Stimulated activated naive CD8-positive, alpha-beta T cell treated with anti-CD3 and anti-CD28 coated beads, Interleukin-15, amount 100 ng/mL, for 72 hours (primary cell): ENCODE results near the gene L3HYPDH.
A peak's percentile ranks its signal among the peaks of the same experiment; 100 is the strongest.
"Not testable (repeated sequence)": the region's sequence is repeated elsewhere in the genome, so short reads cannot be mapped to it uniquely, and the experiment has no call there.

ENCODE experiments used
- ATAC-seq: fragments of 150-1000 bp; cut with Tn5 transposase; 2 replicates; pipeline ENCODE4 v1.10.0; 2021; ENCODE audit warnings: mild to moderate bottlenecking, moderate library complexity
- DNase-seq, 2 donors: peaks; one replicate each; pipeline ENCODE4 v3.0.0; 2021 to 2022
- H3K27ac Mint-ChIP-seq, 2 donors: one replicate each; pipeline ENCODE4 v1.8.0; 2022; ENCODE audit warnings: mild to moderate bottlenecking in 2 of 2, mixed read lengths in 2 of 2, moderate library complexity in 2 of 2
- H3K27me3 Mint-ChIP-seq: one replicate; pipeline ENCODE4 v1.8.0; 2022; ENCODE audit warnings: mixed read lengths
- H3K4me1 Mint-ChIP-seq: one replicate; pipeline ENCODE4 v1.8.0; 2022; ENCODE audit warnings: mild to moderate bottlenecking, mixed read lengths
- H3K4me3 Mint-ChIP-seq, 2 donors: one replicate each; pipeline ENCODE4 v1.8.0; 2022; ENCODE audit warnings: mild to moderate bottlenecking in 2 of 2, mixed read lengths in 2 of 2, moderate library complexity in 1 of 2
- H3K9me3 Mint-ChIP-seq, 2 donors: one replicate each; pipeline ENCODE4 v1.8.0; 2022; ENCODE audit warnings: mixed read lengths in 2 of 2

Gene L3HYPDH

DNA sequence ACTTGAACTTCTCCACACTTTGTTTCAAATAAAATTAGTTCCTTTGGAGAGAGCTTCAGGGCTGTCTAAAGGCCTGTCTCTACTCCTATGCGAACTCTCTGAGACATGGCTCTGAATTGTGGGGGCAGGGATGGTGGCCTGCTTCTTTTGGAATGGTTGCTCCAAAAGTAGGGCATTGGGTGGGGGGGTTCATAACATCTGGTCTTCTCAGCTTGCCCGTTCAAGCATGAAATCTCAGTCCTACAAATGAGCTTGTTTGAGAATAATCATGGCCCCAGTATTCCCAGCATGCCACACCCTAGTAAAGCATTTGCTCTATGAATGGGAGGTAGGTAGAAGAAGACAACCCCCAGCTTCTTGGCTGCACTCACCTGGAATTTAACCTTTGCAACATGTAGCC is 25.7 kb downstream of the L3HYPDH start:
- Mint-ChIP-seq H3K27ac (peak overlapping the region in 1 of 2 donors; percentile 54), H3K4me1 (no peaks in the 10 kb centered on the region), H3K27me3 (peaks cover 9% of the 10 kb centered on the region), H3K4me3 (no peak overlapping the region), H3K9me3 (no peaks in the 10 kb centered on the region)
- DNase-seq (no peak), ATAC-seq (no peak)

GRCh38 chr14:59455411-59455810 is 28.8 kb downstream of the L3HYPDH start:
- Mint-ChIP-seq H3K9me3 (no peaks in the 10 kb centered on the region), H3K27me3 (no peaks in the 10 kb centered on the region), H3K27ac (no peak overlapping the region), H3K4me3 (no peak overlapping the region), H3K4me1 (no peaks in the 10 kb centered on the region)
- DNase-seq (no peak), ATAC-seq (no peak)

GRCh38 chr14:59454139-59454538 is 30.1 kb downstream of the L3HYPDH start:
- Mint-ChIP-seq H3K27me3 (no peaks in the 10 kb centered on the region), H3K4me1 (no peaks in the 10 kb centered on the region), H3K4me3 (no peak overlapping the region), H3K9me3 (no peaks in the 10 kb centered on the region), H3K27ac (no peak overlapping the region)
- no peak for ATAC-seq
- DNase-seq = no peak

GRCh38 chr14:59451849-59452248 is 32.4 kb downstream of the L3HYPDH start:
- Mint-ChIP-seq H3K9me3 (no peaks in the 10 kb centered on the region), H3K27me3 (no peaks in the 10 kb centered on the region), H3K4me3 (no peak overlapping the region), H3K4me1 (no peaks in the 10 kb centered on the region), H3K27ac (no peak overlapping the region)
- DNase-seq = no peak
- ATAC-seq = no peak

GRCh38 chr14:59450716-59451115 is 33.5 kb downstream of the L3HYPDH start:
- Mint-ChIP-seq H3K4me3 (no peak overlapping the region), H3K27me3 (no peaks in the 10 kb centered on the region), H3K27ac (no peak overlapping the region), H3K4me1 (no peaks in the 10 kb centered on the region), H3K9me3 (no peaks in the 10 kb centered on the region)
- ATAC-seq (no peak), DNase-seq (no peak)

DNA sequence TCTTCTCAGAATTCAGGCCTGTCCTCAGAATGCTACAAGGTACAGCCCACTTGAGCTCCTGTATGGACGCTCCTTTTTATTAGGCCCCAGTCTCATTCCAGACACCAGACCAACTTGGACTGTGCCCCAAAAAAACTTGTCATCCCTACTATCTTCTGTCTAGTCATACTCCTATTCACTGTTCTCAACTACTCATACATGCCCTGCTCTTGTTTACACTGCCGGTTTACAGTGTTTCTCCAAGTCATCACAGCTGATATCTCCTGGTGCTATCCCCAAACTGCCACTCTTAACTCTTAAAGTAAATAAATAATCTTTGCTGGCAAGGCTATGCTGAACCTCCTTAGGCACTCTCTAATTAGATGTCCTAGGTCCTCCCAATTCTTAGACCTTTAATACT is 35.5 kb downstream of the L3HYPDH start:
- DNase-seq, H3K27ac Mint-ChIP-seq, H3K9me3 Mint-ChIP-seq, H3K27me3 Mint-ChIP-seq, ATAC-seq, H3K4me3 Mint-ChIP-seq, H3K4me1 Mint-ChIP-seq: not testable (repeated sequence)

DNA sequence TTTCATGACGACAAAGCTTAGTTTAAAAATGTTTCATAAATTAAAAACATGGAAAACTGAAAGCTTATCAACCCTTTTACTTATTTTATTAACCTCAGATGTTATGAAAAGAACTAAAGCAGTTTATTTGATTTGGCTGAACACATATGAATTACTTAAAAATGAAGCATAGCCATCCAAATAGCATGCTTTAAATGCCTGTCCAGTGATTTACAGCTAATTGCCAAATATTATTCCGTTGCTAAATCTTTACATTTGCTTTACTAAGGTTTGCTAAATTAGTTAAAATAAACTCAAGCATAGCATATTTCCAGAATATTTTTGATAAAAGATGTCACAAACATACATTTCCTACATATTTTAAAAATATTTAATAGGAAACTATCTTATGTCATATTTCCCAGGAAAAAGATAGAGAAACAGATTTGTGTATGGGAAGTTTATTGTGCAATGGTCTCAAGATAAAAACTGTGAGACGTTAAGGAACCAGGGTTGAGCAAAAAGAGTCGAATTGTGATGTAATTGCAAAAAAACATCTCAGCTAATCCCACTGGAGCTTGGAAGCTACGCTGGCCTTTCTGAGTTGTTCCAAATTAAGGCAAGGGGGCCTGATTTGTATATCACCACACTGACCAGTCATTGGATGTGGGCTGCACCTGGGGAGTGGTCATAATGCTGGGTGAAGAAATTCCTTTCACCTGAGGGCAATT is 44.8 kb downstream of the L3HYPDH start:
- no peak for DNase-seq
- H3K27ac Mint-ChIP-seq = no peak overlapping the region
- ATAC-seq = no peak
- no peaks in the 10 kb centered on the region for H3K4me1 Mint-ChIP-seq
- no peaks in the 10 kb centered on the region for H3K27me3 Mint-ChIP-seq
- H3K9me3 Mint-ChIP-seq = no peaks in the 10 kb centered on the region
- no peak overlapping the region for H3K4me3 Mint-ChIP-seq

- Mint-ChIP-seq H3K4me1 (no peaks in the 10 kb centered on the region), H3K27ac (no peak overlapping the region), H3K4me3 (no peak overlapping the region), H3K9me3 (no peaks in the 10 kb centered on the region), H3K27me3 (no peaks in the 10 kb centered on the region)
- DNase-seq (no peak), ATAC-seq (no peak)
These were observed 46.0 kb downstream of the L3HYPDH start for GRCh38 chr14:59438195-59438647.

DNA sequence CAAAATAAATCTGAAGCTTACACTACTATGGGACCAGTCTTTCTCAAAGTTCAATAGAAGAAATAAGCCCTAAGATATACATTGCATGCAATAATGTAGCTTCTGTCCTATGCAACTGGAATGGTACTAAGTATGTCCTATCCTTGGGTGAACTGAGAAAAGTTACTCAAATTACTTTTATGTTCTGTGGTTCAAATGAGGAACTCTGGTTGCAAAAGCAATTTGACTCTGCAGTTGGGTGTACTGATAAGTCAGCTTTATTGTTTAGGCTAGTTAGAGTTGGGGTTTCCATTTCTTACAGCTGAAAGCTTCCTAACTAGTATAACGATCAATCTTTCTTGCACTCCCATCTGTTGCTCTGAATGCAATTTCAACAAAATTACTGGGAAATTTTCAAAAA is 48.2 kb downstream of the L3HYPDH start:
- no peak for DNase-seq
- Mint-ChIP-seq H3K4me1 (no peaks in the 10 kb centered on the region), H3K27me3 (no peaks in the 10 kb centered on the region), H3K9me3 (no peaks in the 10 kb centered on the region), H3K4me3 (no peak overlapping the region), H3K27ac (no peak overlapping the region)
- ATAC-seq = no peak

- Mint-ChIP-seq H3K4me1 (no peaks in the 10 kb centered on the region), H3K27ac (no peak overlapping the region), H3K27me3 (no peaks in the 10 kb centered on the region), H3K9me3 (no peaks in the 10 kb centered on the region), H3K4me3 (no peak overlapping the region)
- ATAC-seq (no peak), DNase-seq (no peak)
These were observed 49.1 kb downstream of the L3HYPDH start for GRCh38 chr14:59435101-59435500.

- H3K27me3 Mint-ChIP-seq = peaks cover 7% of the 10 kb centered on the region
- no peak overlapping the region for H3K27ac Mint-ChIP-seq
- H3K4me3 Mint-ChIP-seq = no peak overlapping the region
- DNase-seq (no peak), ATAC-seq (no peak)
- H3K9me3 Mint-ChIP-seq = no peaks in the 10 kb centered on the region
- no peaks in the 10 kb centered on the region for H3K4me1 Mint-ChIP-seq
These were observed 54.4 kb downstream of the L3HYPDH start for GRCh38 chr14:59429790-59430189.

DNA sequence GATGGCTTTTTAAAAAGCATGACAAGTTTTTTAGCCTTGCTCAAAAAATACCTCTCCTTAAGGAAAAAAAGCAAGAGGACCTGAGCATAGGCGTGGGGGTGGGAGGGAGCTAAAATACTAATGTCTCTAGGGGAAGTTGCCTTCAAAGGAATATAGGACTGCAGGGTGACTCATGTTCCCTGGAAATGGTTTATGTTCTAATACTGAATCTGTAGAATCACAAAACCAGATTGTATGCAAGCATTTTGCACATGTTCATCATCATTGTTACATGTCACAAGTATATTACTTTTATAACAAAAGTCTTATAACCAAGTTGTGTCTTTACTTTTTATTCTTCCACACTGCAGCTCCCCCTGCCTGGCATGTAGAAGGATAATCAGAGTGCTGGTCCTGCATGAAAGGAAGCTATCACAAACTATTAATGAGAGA is 55.6 kb downstream of the L3HYPDH start:
- no peaks in the 10 kb centered on the region for H3K4me1 Mint-ChIP-seq
- no peak for ATAC-seq
- no peaks in the 10 kb centered on the region for H3K9me3 Mint-ChIP-seq
- peaks cover 11% of the 10 kb centered on the region for H3K27me3 Mint-ChIP-seq
- no peak overlapping the region for H3K4me3 Mint-ChIP-seq
- no peak overlapping the region for H3K27ac Mint-ChIP-seq
- DNase-seq = no peak

DNA sequence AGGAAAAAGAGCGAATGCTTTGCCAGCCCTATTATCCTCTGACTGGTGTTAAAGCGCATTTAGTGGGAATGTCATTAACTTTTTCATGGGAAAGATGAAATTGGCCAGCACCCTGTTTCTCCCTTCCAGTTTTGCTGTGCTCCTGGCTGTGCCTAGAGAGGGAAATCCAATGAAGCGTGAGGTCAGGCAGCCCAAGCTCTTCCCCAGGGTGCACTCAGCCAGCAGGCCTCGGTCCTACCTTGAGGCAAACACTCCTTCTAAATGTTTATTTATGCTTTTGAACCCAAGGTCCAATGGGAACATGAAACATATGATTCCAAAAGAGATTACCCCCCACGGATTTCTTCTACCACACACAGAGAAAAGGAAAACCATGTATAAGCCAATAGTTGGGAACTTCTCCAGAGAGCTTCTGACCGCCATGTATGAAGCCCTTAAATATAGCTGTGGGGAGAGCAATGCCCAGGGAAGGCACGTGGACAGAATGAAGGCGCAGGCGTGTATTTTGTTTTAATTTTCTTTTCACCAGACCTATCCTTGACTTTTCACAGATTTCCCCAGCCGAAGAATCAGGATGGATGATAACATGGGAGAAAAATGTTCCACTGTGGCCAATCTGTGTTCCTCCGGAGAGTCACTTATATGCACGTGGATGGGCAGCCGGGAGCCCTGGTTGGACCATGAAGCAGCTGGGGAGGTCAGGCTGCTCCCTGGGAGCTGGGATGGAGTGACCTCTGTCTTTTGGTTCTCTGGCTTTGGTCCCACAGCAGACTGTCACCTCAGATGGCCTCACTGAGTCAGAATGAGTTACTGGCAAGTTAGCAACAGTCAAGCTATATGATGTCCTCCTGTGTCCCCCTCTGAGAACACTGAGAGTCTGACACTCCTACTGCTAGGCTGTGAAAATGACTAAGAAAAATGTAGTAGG is 56.3 kb downstream of the L3HYPDH start:
- Mint-ChIP-seq H3K27ac (peak overlapping the region in 1 of 2 donors; percentile 22), H3K9me3 (no peaks in the 10 kb centered on the region), H3K27me3 (peaks cover 11% of the 10 kb centered on the region), H3K4me3 (no peak overlapping the region), H3K4me1 (no peaks in the 10 kb centered on the region)
- no peak for ATAC-seq
- DNase-seq = no peak

DNA sequence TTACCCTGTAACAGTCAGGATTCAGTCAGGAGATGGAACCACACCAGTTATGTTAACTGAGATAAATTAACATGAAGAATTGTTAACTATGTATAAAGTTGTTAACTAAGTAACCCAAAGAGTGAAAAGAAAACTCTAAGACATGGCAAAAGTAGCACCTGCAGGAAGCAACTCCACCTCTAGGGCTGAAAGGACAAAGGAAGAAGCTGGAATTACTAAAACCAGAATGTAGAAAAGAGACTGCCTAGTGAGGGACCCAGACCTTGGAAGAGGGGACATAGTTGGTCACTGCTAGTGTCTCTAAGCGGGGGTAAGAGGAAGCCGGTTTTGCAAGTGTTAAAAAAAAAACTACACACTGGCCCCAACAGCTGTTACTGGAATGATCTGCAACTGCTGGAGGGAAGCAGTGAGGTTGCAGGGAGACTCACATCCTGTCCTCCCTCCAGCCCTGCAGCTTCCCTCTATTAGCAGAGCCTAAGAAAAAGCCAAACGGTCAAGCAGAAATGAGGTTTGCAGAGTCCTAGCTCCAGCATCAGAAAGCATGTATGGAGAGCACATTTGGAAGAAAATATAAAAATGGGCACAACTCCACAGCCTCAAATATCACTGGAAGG is 58.8 kb downstream of the L3HYPDH start:
- H3K9me3 Mint-ChIP-seq = no peaks in the 10 kb centered on the region
- no peak overlapping the region for H3K4me3 Mint-ChIP-seq
- H3K4me1 Mint-ChIP-seq = no peaks in the 10 kb centered on the region
- no peak for ATAC-seq
- no peak for DNase-seq
- peaks cover 11% of the 10 kb centered on the region for H3K27me3 Mint-ChIP-seq
- no peak overlapping the region for H3K27ac Mint-ChIP-seq

DNA sequence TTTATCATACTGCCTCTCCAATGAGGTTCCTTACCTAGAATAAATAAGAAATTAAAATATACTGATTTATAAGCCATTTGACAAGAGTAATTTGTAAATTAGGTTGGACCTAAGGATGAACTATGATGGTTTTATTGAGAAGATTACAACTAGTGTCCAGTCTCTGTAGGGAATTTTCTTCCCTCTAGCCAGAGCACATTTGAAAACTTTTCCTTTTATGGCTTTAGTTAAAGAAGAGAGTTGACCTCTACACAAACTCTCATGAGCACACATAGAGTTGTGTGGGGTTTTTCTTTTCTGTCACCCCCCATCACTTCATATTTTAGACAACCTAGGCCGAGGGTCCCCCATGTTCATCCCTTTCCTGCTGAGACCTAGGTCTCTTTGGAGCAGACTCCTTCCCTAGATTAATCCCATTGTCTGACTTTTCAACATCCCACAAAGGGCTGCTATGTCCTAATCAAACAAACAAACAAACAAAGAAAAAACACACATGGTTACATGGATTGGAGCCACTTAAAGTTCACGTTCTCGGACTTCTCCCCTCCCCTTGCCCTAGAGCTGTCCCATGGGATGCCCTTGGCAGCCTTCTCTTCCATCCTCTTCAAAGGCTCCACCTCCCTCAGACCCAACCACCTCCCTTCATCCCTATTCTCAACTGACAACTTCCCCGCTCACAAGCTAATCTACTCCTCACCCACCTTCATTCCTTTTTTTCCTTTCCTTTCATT is 59.7 kb downstream of the L3HYPDH start:
- Mint-ChIP-seq H3K27ac (no peak overlapping the region), H3K4me1 (no peaks in the 10 kb centered on the region), H3K27me3 (peaks cover 11% of the 10 kb centered on the region), H3K9me3 (no peaks in the 10 kb centered on the region), H3K4me3 (no peak overlapping the region)
- ATAC-seq (no peak), DNase-seq (no peak)
